ENCODE data around the gene MYL12A.

DNA sequence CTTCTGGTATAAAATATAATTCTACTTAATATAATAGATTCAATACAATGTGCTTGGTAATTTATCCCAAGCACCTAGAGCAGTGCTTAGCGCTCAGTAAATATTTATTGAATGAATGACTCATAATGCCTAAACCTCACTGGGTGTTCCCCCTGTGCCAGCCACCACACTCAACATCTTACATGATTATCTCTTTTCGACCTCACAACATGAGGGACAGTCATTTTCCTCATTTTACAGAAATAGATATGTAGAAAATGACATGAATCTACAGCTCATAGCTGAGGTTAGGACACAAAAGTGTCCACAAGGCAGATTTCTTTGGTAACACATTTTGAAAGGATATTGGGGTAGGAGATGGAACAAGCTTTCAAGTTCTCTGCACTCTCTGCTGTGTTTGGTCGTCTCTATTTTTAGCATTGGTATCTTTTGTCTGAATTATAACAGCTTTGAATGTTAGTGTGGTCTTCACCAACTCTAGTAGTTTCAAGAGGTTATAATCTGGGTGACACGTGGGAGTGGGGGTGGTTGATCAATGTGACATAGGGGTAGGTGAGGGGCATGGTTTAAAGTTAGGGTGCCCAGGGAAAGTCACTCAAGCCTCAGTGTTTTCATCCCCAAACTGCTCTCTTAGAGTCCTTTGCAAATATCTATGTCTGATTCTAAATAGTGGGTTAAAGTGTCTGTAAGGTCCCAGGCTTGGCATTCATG lies 37.6 kb upstream of the MYL12A start:
- no peak for TF ChIP-seq CHD1 (IDR thresholded peaks at IDR 0.05; ENCODE audit: low read depth, low read length)
- TF ChIP-seq, protein P1, sequence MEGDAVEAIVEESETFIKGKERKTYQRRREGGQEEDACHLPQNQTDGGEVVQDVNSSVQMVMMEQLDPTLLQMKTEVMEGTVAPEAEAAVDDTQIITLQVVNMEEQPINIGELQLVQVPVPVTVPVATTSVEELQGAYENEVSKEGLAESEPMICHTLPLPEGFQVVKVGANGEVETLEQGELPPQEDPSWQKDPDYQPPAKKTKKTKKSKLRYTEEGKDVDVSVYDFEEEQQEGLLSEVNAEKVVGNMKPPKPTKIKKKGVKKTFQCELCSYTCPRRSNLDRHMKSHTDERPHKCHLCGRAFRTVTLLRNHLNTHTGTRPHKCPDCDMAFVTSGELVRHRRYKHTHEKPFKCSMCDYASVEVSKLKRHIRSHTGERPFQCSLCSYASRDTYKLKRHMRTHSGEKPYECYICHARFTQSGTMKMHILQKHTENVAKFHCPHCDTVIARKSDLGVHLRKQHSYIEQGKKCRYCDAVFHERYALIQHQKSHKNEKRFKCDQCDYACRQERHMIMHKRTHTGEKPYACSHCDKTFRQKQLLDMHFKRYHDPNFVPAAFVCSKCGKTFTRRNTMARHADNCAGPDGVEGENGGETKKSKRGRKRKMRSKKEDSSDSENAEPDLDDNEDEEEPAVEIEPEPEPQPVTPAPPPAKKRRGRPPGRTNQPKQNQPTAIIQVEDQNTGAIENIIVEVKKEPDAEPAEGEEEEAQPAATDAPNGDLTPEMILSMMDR (conservative IDR thresholded peaks at IDR 0.05; ENCODE audit: low read depth, low read length), result no peak
- TF ChIP-seq RAD21 (IDR thresholded peaks at IDR 0.05; ENCODE audit: low read length), result no peak
- TF ChIP-seq POLR2A (IDR thresholded peaks at IDR 0.05; ENCODE audit: low read depth, low read length), result no peak
- no peak for TF ChIP-seq FOS (IDR thresholded peaks at IDR 0.05; ENCODE audit: low read depth, low read length)
- TF ChIP-seq ELK1 (IDR thresholded peaks at IDR 0.05; ENCODE audit: borderline replicate concordance, low read depth, low read length), result no peak
- TF ChIP-seq CEBPB (IDR thresholded peaks at IDR 0.05; ENCODE audit: low read depth, low read length), result no peak

Data from IMR-90 (cell line).